ENCODE results near the gene C17orf50.
A peak's percentile ranks its signal among the peaks of the same experiment; 100 is the strongest.

DNA sequence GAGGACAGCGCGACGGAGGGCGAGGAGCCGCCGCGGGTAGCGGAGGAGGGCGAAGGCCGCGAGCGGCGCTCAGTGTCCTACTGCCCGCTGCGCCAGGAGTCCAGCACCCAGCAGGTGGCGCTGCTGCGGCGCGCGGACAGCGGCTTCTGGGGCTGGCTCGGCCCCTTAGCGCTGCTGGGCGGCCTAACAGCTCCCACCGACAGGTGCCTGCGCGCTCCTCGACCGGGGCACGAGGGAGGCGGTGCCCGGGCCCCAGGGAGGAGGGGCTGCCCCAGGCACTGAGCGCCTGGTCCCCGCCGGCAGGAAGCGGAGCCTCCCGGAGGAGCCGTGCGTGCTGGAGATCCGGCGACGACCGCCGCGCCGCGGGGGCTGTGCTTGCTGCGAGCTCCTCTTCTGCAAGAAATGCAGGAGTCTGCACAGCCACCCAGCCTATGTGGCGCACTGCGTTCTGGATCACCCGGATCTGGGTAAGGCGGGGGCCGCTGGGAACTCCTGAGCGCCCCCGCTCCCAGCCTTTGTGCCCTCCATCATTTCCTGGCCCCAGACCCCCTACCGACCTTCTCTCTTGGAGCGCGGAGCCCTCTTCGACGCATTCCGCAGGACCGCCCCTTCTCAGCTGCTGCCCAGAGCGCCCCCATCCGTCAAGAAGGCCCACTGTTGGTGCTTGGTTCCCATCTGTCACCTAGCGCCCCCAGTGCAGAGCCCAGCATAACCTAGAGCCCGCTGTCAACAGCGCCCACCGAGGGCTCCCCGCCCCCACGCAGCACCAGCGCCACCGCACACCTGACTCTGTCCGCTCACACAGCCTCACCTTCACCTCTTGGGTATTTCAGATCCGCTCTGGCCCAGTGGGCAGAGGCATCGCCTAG lies 3.7 kb downstream of the C17orf50 start:
- TF ChIP-seq, protein P1, sequence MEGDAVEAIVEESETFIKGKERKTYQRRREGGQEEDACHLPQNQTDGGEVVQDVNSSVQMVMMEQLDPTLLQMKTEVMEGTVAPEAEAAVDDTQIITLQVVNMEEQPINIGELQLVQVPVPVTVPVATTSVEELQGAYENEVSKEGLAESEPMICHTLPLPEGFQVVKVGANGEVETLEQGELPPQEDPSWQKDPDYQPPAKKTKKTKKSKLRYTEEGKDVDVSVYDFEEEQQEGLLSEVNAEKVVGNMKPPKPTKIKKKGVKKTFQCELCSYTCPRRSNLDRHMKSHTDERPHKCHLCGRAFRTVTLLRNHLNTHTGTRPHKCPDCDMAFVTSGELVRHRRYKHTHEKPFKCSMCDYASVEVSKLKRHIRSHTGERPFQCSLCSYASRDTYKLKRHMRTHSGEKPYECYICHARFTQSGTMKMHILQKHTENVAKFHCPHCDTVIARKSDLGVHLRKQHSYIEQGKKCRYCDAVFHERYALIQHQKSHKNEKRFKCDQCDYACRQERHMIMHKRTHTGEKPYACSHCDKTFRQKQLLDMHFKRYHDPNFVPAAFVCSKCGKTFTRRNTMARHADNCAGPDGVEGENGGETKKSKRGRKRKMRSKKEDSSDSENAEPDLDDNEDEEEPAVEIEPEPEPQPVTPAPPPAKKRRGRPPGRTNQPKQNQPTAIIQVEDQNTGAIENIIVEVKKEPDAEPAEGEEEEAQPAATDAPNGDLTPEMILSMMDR (IDR thresholded peaks at IDR 0.05), result peak; percentile 80 to 97 (median 90)
- TF ChIP-seq POLR2A (IDR thresholded peaks at IDR 0.05), result no peak

Data from breast epithelium (tissue), 3 donors.